GM19025 (cell line): ENCODE measurements around the gene NEU1.
"Not testable (repeated sequence)": the region's sequence is repeated elsewhere in the genome, so short reads cannot be mapped to it uniquely, and the experiment has no call there.

Experiments used
- ATAC-seq: cut with Tn5 transposase; IDR thresholded peaks from one replicate; pipeline ENCODE4 v1.9.1; 2021; ENCODE audit warnings: mild to moderate bottlenecking, low read depth, moderate library complexity; ENCODE audit not compliant: unreplicated experiment

Gene NEU1

GRCh38 chr6:31875877-31876276 lies 13.3 kb upstream of the NEU1 start:
- ATAC-seq = no peak

- ATAC-seq = no peak
Measured at GRCh38 chr6:31874836-31875572, 12.4 kb upstream of the NEU1 start.

GRCh38 chr6:31874084-31874670 lies 11.6 kb upstream of the NEU1 start:
- ATAC-seq = no peak

GRCh38 chr6:31871046-31871659 lies 8.5 kb upstream of the NEU1 start:
- no peak for ATAC-seq

GRCh38 chr6:31870385-31870921 lies 7.8 kb upstream of the NEU1 start:
- no peak for ATAC-seq

- no peak for ATAC-seq
Measured at GRCh38 chr6:31869343-31869742, 6.7 kb upstream of the NEU1 start.

- not testable (repeated sequence) for ATAC-seq
Measured at GRCh38 chr6:31868658-31868971, 6.0 kb upstream of the NEU1 start.

GRCh38 chr6:31865205-31866118 lies 2.8 kb upstream of the NEU1 start:
- ATAC-seq = no peak

- no peak for ATAC-seq
Measured at GRCh38 chr6:31864818-31865204, 2.2 kb upstream of the NEU1 start.

GRCh38 chr6:31864123-31864562 lies 1.5 kb upstream of the NEU1 start:
- ATAC-seq = not testable (repeated sequence)

- ATAC-seq = no peak
Measured at GRCh38 chr6:31861919-31862343, 690 bp downstream of the NEU1 start.

- ATAC-seq = no peak
Measured at GRCh38 chr6:31861150-31861549, 1.5 kb downstream of the NEU1 start.

GRCh38 chr6:31860349-31860748 lies 2.3 kb downstream of the NEU1 start:
- no peak for ATAC-seq

GRCh38 chr6:31859923-31860322 lies 2.7 kb downstream of the NEU1 start:
- ATAC-seq = no peak

GRCh38 chr6:31858707-31859106 lies 3.9 kb downstream of the NEU1 start:
- ATAC-seq = no peak

- not testable (repeated sequence) for ATAC-seq
Measured at GRCh38 chr6:31857774-31858173, 4.8 kb downstream of the NEU1 start.

- not testable (repeated sequence) for ATAC-seq
Measured at GRCh38 chr6:31851980-31852718, 10.5 kb downstream of the NEU1 start.

- no peak for ATAC-seq
Measured at GRCh38 chr6:31851485-31851832, 11.2 kb downstream of the NEU1 start.

GRCh38 chr6:31850765-31851484 lies 11.7 kb downstream of the NEU1 start:
- no peak for ATAC-seq
